DOHH2 (cell line): ENCODE data around the gene ATP6V0B.

ENCODE experiments used
- H3F3A ChIP-seq: fragments of 200-600 bp; sonication (generic), shearing (Covaris generic); 2 replicates; pipeline ENCODE4 v1.6.0; 2016; ENCODE audit warnings: antibody characterized with exemption, mild to moderate bottlenecking; ENCODE audit not compliant: control insufficient read depth, insufficient read depth
- H3K27ac ChIP-seq: fragments of 200-600 bp; sonication (generic); 2 replicates; pipeline ENCODE4 v1.5.1; 2014; ENCODE audit warnings: low read depth, mild to moderate bottlenecking, low read length, moderate library complexity
- H3K27me3 ChIP-seq: fragments of 200-600 bp; sonication (generic); 2 replicates; pipeline ENCODE4 v1.6.1; 2014; ENCODE audit warnings: mild to moderate bottlenecking, low read length, mixed read lengths; ENCODE audit not compliant: control insufficient read depth
- H3K36me3 ChIP-seq: fragments of 200-600 bp; sonication (generic); 2 replicates; pipeline ENCODE4 v1.6.1; 2014; ENCODE audit warnings: mild to moderate bottlenecking, low read length, moderate library complexity, mixed read lengths; ENCODE audit not compliant: control insufficient read depth
- H3K4me1 ChIP-seq: fragments of 200-600 bp; sonication (generic); 2 replicates; pipeline ENCODE4 v1.6.1; 2014; ENCODE audit warnings: mild to moderate bottlenecking, low read length, mixed read lengths; ENCODE audit not compliant: control insufficient read depth
- H3K4me2 ChIP-seq: fragments of 200-600 bp; sonication (generic); 2 replicates; pipeline ENCODE4 v1.6.0; 2014; ENCODE audit warnings: mild to moderate bottlenecking, low read length, moderate library complexity
- H3K4me3 ChIP-seq: fragments of 200-600 bp; sonication (generic); 2 replicates; pipeline ENCODE4 v1.5.1; 2014; ENCODE audit warnings: mild to moderate bottlenecking, low read length, mixed read lengths
- H3K79me2 ChIP-seq: fragments of 200-600 bp; sonication (generic); 2 replicates; pipeline ENCODE4 v1.6.1; 2014; ENCODE audit warnings: mild to moderate bottlenecking, low read length, mixed read lengths; ENCODE audit not compliant: control insufficient read depth
- H3K9me2 ChIP-seq: fragments of 200-600 bp; sonication (generic); replicated peaks from 2 replicates; pipeline ENCODE4 v1.6.1; 2014; ENCODE audit warnings: mild to moderate bottlenecking, low read length, mixed read lengths; ENCODE audit not compliant: control insufficient read depth
- H3K9me3 ChIP-seq: fragments of 200-600 bp; sonication (generic); 2 replicates; pipeline ENCODE4 v1.6.1; 2014; ENCODE audit warnings: antibody characterized with exemption, low read length, mixed read lengths; ENCODE audit not compliant: control insufficient read depth, insufficient read depth
- H4K20me1 ChIP-seq: fragments of 200-600 bp; sonication (generic); 2 replicates; pipeline ENCODE4 v1.6.0; 2014; ENCODE audit warnings: low read depth, mild to moderate bottlenecking, antibody characterized with exemption, low read length, moderate library complexity; ENCODE audit not compliant: control insufficient read depth, insufficient read depth
- EZH2phosphoT487 ChIP-seq: fragments of 200-600 bp; sonication (generic); IDR thresholded peaks from 2 replicates; pipeline ENCODE4 v1.6.1; 2017; ENCODE audit warnings: borderline replicate concordance, mild to moderate bottlenecking, antibody characterized with exemption, low read length, moderate library complexity, mixed read lengths
- TF ChIP-seq, protein P1 (sequence below): fragments of 200-600 bp; sonication (generic); IDR thresholded peaks from one replicate; pipeline ENCODE4 v1.5.1; 2014; ENCODE audit warnings: antibody characterized with exemption, mild to moderate bottlenecking, low read depth, low read length; ENCODE audit not compliant: poor library complexity, severe bottlenecking

Gene ATP6V0B

DNA sequence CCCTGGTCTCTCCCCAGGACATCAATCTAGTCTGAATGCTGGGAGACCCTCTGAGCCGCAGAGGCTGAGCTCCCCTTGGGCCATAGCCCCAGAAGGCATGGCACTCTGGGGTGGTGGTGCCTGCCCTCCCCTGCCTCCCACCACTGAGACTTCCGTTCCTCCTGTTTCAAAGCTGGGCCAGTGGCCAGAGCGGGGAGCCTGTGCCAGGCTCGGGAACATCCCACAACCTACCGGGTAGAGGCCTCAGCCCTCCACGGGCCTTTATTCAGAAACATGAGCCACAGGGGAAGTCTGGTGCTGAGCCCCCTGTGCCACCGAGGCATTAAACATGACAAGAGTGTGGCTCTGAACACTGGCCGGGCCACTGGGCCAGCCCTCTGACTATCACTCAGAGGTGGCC lies 24.7 kb downstream of the ATP6V0B start:
- Histone ChIP-seq H3K4me3 (no peak overlapping the region), H4K20me1 (no peaks in the 10 kb centered on the region), H3K79me2 (no peaks in the 10 kb centered on the region), H3K9me3 (no peaks in the 10 kb centered on the region), H3K27me3 (no peaks in the 10 kb centered on the region), H3K9me2 (no peaks in the 10 kb centered on the region), H3K27ac (no peak overlapping the region), H3F3A (no peaks in the 10 kb centered on the region), H3K4me1 (peaks cover 9% of the 10 kb centered on the region), H3K36me3 (no peaks in the 10 kb centered on the region), H3K4me2 (no peak overlapping the region)
- TF ChIP-seq, protein P1, sequence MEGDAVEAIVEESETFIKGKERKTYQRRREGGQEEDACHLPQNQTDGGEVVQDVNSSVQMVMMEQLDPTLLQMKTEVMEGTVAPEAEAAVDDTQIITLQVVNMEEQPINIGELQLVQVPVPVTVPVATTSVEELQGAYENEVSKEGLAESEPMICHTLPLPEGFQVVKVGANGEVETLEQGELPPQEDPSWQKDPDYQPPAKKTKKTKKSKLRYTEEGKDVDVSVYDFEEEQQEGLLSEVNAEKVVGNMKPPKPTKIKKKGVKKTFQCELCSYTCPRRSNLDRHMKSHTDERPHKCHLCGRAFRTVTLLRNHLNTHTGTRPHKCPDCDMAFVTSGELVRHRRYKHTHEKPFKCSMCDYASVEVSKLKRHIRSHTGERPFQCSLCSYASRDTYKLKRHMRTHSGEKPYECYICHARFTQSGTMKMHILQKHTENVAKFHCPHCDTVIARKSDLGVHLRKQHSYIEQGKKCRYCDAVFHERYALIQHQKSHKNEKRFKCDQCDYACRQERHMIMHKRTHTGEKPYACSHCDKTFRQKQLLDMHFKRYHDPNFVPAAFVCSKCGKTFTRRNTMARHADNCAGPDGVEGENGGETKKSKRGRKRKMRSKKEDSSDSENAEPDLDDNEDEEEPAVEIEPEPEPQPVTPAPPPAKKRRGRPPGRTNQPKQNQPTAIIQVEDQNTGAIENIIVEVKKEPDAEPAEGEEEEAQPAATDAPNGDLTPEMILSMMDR: no peak
- no peak for TF ChIP-seq EZH2phosphoT487

DNA sequence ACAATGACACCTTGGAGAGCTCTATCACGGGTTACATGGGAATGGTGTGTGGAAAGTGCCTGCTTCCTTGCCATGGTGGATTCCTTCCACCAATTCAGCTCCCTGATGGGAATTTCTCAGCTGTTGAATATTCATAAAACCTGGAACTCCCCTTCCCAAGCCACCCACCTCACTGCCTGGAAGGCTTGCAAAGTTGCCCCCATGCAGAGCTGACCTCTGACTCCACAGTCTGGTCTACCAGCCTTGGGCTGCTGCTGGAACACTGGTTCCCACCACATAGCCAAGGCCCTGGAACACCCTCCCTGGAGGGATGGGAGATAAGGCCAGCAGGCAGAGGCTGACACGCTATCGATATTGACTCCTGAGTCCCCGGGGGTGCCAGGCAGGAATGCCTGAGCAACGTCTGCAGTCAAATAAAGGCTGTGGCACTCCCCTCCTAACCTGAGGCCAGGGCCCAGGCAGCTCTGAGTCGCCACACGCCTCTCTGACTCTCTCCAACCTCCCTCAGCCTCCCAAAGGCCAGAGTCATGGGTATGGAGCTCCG lies 25.4 kb downstream of the ATP6V0B start:
- TF ChIP-seq, protein P1: no peak
- TF ChIP-seq EZH2phosphoT487: no peak

DNA sequence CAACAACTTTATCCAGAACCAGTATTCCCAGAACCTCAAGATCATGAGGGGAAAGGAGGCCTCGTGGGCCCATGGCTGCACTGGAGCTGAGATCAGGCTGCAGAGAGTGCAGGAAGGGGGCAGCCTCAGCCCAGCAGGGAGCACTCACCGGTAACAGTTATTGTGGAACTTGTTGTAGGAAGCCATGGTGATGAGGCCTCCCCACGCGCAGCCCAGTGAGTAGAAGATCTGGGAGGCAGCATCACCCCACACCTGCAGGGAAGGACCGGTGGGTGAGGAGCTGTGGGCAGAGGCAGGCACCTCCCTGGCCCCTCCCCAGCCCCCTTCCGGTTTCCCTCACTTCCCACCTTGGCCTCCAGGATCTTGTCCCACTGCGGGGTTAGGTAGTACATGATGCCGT lies 27.4 kb downstream of the ATP6V0B start:
- H3K4me2 ChIP-seq: no peak overlapping the region
- no peaks in the 10 kb centered on the region for H3K36me3 ChIP-seq
- TF ChIP-seq, protein P1: no peak
- no peak for TF ChIP-seq EZH2phosphoT487
- H3K4me3 ChIP-seq: no peak overlapping the region
- H3K79me2 ChIP-seq: no peaks in the 10 kb centered on the region
- H3K27ac ChIP-seq: no peak overlapping the region
- 0 out of 2 replicates have a peak, but pooled peaks cover 1% of the 10 kb centered on the region for H3K27me3 ChIP-seq
- H3K4me1 ChIP-seq: no peaks in the 10 kb centered on the region
- no peaks in the 10 kb centered on the region for H3K9me2 ChIP-seq
- H3F3A ChIP-seq: no peaks in the 10 kb centered on the region
- no peaks in the 10 kb centered on the region for H4K20me1 ChIP-seq
- H3K9me3 ChIP-seq: no peaks in the 10 kb centered on the region

More for the DNA sequence above, 25.4 kb downstream of the ATP6V0B start:
- Histone ChIP-seq H3F3A (no peaks in the 10 kb centered on the region), H3K27ac (no peak overlapping the region), H3K36me3 (no peaks in the 10 kb centered on the region), H3K4me3 (no peak overlapping the region), H4K20me1 (no peaks in the 10 kb centered on the region), H3K4me1 (peaks cover 1% of the 10 kb centered on the region), H3K9me3 (no peaks in the 10 kb centered on the region), H3K27me3 (no peaks in the 10 kb centered on the region), H3K79me2 (no peaks in the 10 kb centered on the region), H3K9me2 (no peaks in the 10 kb centered on the region), H3K4me2 (no peak overlapping the region)
